ENCODE data around the gene SMC1A.

DNA sequence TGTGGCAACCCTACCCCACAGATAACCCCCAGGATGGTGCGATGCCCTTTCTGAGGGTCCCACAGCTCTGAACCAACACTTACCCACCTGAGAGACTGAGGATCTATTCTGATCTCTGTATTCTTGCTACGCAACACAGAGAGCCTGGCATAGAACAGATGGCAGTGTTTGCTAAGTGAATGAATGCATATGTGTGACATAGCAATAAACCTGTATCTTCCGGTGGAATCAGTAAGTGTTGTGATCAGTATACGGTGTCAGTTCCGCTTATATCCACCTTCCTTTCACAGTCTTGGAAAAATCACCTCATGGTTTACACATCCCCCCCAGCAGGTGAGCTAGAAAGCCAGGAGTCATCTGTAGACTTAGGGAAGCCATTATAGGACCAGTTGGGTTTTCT, 17.6 kb upstream of the SMC1A start:
- TF ChIP-seq, protein P1, sequence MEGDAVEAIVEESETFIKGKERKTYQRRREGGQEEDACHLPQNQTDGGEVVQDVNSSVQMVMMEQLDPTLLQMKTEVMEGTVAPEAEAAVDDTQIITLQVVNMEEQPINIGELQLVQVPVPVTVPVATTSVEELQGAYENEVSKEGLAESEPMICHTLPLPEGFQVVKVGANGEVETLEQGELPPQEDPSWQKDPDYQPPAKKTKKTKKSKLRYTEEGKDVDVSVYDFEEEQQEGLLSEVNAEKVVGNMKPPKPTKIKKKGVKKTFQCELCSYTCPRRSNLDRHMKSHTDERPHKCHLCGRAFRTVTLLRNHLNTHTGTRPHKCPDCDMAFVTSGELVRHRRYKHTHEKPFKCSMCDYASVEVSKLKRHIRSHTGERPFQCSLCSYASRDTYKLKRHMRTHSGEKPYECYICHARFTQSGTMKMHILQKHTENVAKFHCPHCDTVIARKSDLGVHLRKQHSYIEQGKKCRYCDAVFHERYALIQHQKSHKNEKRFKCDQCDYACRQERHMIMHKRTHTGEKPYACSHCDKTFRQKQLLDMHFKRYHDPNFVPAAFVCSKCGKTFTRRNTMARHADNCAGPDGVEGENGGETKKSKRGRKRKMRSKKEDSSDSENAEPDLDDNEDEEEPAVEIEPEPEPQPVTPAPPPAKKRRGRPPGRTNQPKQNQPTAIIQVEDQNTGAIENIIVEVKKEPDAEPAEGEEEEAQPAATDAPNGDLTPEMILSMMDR (IDR thresholded peaks at IDR 0.05; ENCODE audit: low read length), result no peak
- no peak for TF ChIP-seq EZH2phosphoT487 (IDR thresholded peaks at IDR 0.05; ENCODE audit: low read length)

Measured in MM.1S (cell line).